Measurements from ENCODE around the gene ZMIZ1.

The ZMIZ1 gene

GRCh38 chr10:79068562-79069324 lies at the start of gene ZMIZ1:
TSS of gene ZMIZ1 (plus strand) at chr10:79068966. CDS start at chr10:79201633, 132,667 bp downstream.
- peak; percentile 89 for DNase-seq

GRCh38 chr10:79019441-79020014 lies 49.2 kb upstream of the ZMIZ1 start:
- no peak for DNase-seq

GRCh38 chr10:79020015-79020491 lies 48.7 kb upstream of the ZMIZ1 start:
- peak; percentile 94 for DNase-seq

- no peak for DNase-seq
Observed at GRCh38 chr10:79020605-79021004, 48.2 kb upstream of the ZMIZ1 start.

- DNase-seq = no peak
Observed at GRCh38 chr10:79021331-79021907, 47.3 kb upstream of the ZMIZ1 start.

- DNase-seq = no peak
Observed at GRCh38 chr10:79021948-79022499, 46.7 kb upstream of the ZMIZ1 start.

- peak; percentile 16 for DNase-seq
Observed at GRCh38 chr10:79022565-79023230, 46.1 kb upstream of the ZMIZ1 start.

GRCh38 chr10:79023240-79024162 lies 45.3 kb upstream of the ZMIZ1 start:
- DNase-seq = no peak

GRCh38 chr10:79024296-79024695 lies 44.5 kb upstream of the ZMIZ1 start:
- no peak for DNase-seq

- DNase-seq = no peak
Observed at GRCh38 chr10:79024720-79025198, 44.0 kb upstream of the ZMIZ1 start.

- no peak for DNase-seq
Observed at GRCh38 chr10:79025199-79025832, 43.5 kb upstream of the ZMIZ1 start.

GRCh38 chr10:79026341-79026761 lies 42.4 kb upstream of the ZMIZ1 start:
- DNase-seq = no peak

GRCh38 chr10:79026806-79027146 lies 42.0 kb upstream of the ZMIZ1 start:
- DNase-seq = no peak

GRCh38 chr10:79027147-79028055 lies 41.4 kb upstream of the ZMIZ1 start:
- DNase-seq = no peak

GRCh38 chr10:79028056-79028430 lies 40.7 kb upstream of the ZMIZ1 start:
- DNase-seq = no peak

- DNase-seq = no peak
Observed at GRCh38 chr10:79028451-79029010, 40.2 kb upstream of the ZMIZ1 start.

GRCh38 chr10:79029478-79030390 lies 39.0 kb upstream of the ZMIZ1 start:
- no peak for DNase-seq

- no peak for DNase-seq
Observed at GRCh38 chr10:79030705-79031104, 38.1 kb upstream of the ZMIZ1 start.

GRCh38 chr10:79031723-79032122 lies 37.0 kb upstream of the ZMIZ1 start:
- DNase-seq = no peak

All from inflammatory macrophage treated with lipopolysaccharide for 4 hours (primary cell).